NB4 (cell line): ENCODE data around the gene CAMK2A.
A peak's percentile ranks its signal among the peaks of the same experiment; 100 is the strongest.

Experiments used
- DNase-seq: peaks from one replicate; pipeline ENCODE4 v3.0.0; 2010; ENCODE audit warnings: low read depth
- H3K4me3 ChIP-seq: one replicate; pipeline ENCODE4 v1.5.1; 2011; ENCODE audit warnings: mild to moderate bottlenecking, low read depth, low read length, moderate library complexity
- CTCF ChIP-seq: IDR thresholded peaks from one replicate; pipeline ENCODE4 v1.5.1; 2012; ENCODE audit warnings: low read depth, low read length
- MAX ChIP-seq: IDR thresholded peaks from 2 replicates; pipeline ENCODE4 v1.6.1; 2011; ENCODE audit warnings: low read depth, low read length
- MYC ChIP-seq: IDR thresholded peaks from 2 replicates; pipeline ENCODE4 v1.6.1; 2011; ENCODE audit warnings: low read depth, low read length
- POLR2A ChIP-seq: IDR thresholded peaks from 2 replicates; pipeline ENCODE4 v1.6.1; 2011; ENCODE audit warnings: mild to moderate bottlenecking; ENCODE audit not compliant: insufficient read length; ENCODE audit errors: extremely low read depth

Gene CAMK2A

GRCh38 chr5:150181027-150181426, 108.5 kb downstream of the CAMK2A start:
- DNase-seq: peak; percentile 16
- no peak for TF ChIP-seq MAX
- no peak for TF ChIP-seq POLR2A
- no peak for TF ChIP-seq MYC
- no peak for TF ChIP-seq CTCF
- no peak overlapping the region for H3K4me3 ChIP-seq

GRCh38 chr5:150180241-150181026, 109.1 kb downstream of the CAMK2A start:
- no peak for TF ChIP-seq CTCF
- no peak for TF ChIP-seq MYC
- no peak for TF ChIP-seq POLR2A
- TF ChIP-seq MAX: no peak
- H3K4me3 ChIP-seq: no peak overlapping the region
- peak; percentile 68 for DNase-seq

- H3K4me3 ChIP-seq: no peak overlapping the region
- no peak for DNase-seq
- TF ChIP-seq MAX: no peak
- no peak for TF ChIP-seq POLR2A
- TF ChIP-seq CTCF: no peak
- no peak for TF ChIP-seq MYC
Measured at GRCh38 chr5:150179019-150179620, 110.5 kb downstream of the CAMK2A start.

GRCh38 chr5:150178262-150178661, 111.3 kb downstream of the CAMK2A start:
- no peak for DNase-seq
- no peak for TF ChIP-seq MAX
- TF ChIP-seq MYC: no peak
- no peak for TF ChIP-seq CTCF
- TF ChIP-seq POLR2A: no peak
- H3K4me3 ChIP-seq: no peak overlapping the region

GRCh38 chr5:150177721-150178120, 111.9 kb downstream of the CAMK2A start:
- no peak overlapping the region for H3K4me3 ChIP-seq
- no peak for DNase-seq
- TF ChIP-seq CTCF (no peak), POLR2A (no peak), MYC (no peak), MAX (no peak)
